Common myeloid progenitor, CD34-positive (primary cell): ENCODE results near the gene PGP.

Experiments
- CTCF ChIA-PET: fragments of 350-600 bp; sonication (Branson Sonifier 250); formaldehyde crosslinking; loops from one replicate; lab custom pipeline; 2021; ENCODE audit warnings: antibody characterized with exemption; lab: Charles Lee
- POLR2A ChIA-PET: fragments of 350-600 bp; sonication (Branson Sonifier 250); formaldehyde crosslinking; loops from one replicate; lab custom pipeline; 2021; ENCODE audit warnings: antibody characterized with exemption; lab: Charles Lee
- DNase-seq, 3 donors: peaks; one replicate each; pipeline versions ENCODE4 v3.0.0 to v3.0.0-alpha.2; 2013
- H3K27ac ChIP-seq, 2 experiments: 1 replicate in 1 of 2; 2 replicates in 1 of 2; pipeline ENCODE4 v1.7.0; 2013; ENCODE audit warnings: inconsistent platforms in 2 of 2, low read length in 2 of 2, mild to moderate bottlenecking in 2 of 2, low read depth in 1 of 2, moderate library complexity in 1 of 2; ENCODE audit not compliant: severe bottlenecking in 2 of 2, insufficient read depth in 1 of 2, poor library complexity in 1 of 2
- H3K27me3 ChIP-seq, 5 experiments: replicated peaks in 2 of 5; 1 replicate in 3 of 5; 2 replicates in 2 of 5; pipeline versions ENCODE4 v1.6.1 to v1.7.0; 2013; ENCODE audit warnings: low read length in 4 of 5, mild to moderate bottlenecking in 2 of 5, moderate library complexity in 2 of 5, inconsistent platforms in 1 of 5; ENCODE audit not compliant: insufficient read depth in 5 of 5, control insufficient read depth in 4 of 5
- H3K36me3 ChIP-seq, 4 experiments: 1 replicate in 2 of 4; 2 replicates in 2 of 4; pipeline versions ENCODE4 v1.6.1 to v1.7.0; 2013; ENCODE audit warnings: low read length in 3 of 4, control low read depth in 1 of 4, mild to moderate bottlenecking in 1 of 4; ENCODE audit not compliant: control insufficient read depth in 4 of 4, insufficient read depth in 4 of 4
- H3K4me1 ChIP-seq, 4 experiments: 1 replicate in 3 of 4; 2 replicates in 1 of 4; pipeline versions ENCODE4 v1.6.1 to v1.7.1; 2013; ENCODE audit warnings: low read length in 3 of 4, mild to moderate bottlenecking in 3 of 4, control low read depth in 1 of 4, inconsistent platforms in 1 of 4, moderate library complexity in 1 of 4; ENCODE audit not compliant: control insufficient read depth in 4 of 4, insufficient read depth in 4 of 4; ENCODE audit errors: control extremely low read depth in 1 of 4
- H3K4me3 ChIP-seq, 7 experiments: 1 replicate in 4 of 7; 2 replicates in 3 of 7; pipeline versions ENCODE4 v1.5.1 to v1.7.0; 2013; ENCODE audit warnings: mild to moderate bottlenecking in 7 of 7, low read length in 6 of 7, moderate library complexity in 6 of 7, inconsistent platforms in 2 of 7, low read depth in 2 of 7, control low read depth in 1 of 7; ENCODE audit not compliant: insufficient read depth in 4 of 7, control insufficient read depth in 1 of 7; ENCODE audit errors: extremely low read depth in 1 of 7
- H3K9me3 ChIP-seq, 5 experiments: 1 replicate in 4 of 5; 2 replicates in 1 of 5; pipeline versions ENCODE4 v1.6.1 to v1.7.1; 2013; ENCODE audit warnings: low read length in 4 of 5, mild to moderate bottlenecking in 2 of 5, inconsistent platforms in 1 of 5, low read depth in 1 of 5, moderate library complexity in 1 of 5; ENCODE audit not compliant: control insufficient read depth in 4 of 5, insufficient read depth in 2 of 5; ENCODE audit errors: control extremely low read depth in 1 of 5
- WGBS: methylation state at CpG from one replicate; pipeline ENCODE4 v1.1.5; 2013; ENCODE audit not compliant: insufficient coverage; 5-methylcytosine and 5-hydroxymethylcytosine counted together

PGP gene

DNA sequence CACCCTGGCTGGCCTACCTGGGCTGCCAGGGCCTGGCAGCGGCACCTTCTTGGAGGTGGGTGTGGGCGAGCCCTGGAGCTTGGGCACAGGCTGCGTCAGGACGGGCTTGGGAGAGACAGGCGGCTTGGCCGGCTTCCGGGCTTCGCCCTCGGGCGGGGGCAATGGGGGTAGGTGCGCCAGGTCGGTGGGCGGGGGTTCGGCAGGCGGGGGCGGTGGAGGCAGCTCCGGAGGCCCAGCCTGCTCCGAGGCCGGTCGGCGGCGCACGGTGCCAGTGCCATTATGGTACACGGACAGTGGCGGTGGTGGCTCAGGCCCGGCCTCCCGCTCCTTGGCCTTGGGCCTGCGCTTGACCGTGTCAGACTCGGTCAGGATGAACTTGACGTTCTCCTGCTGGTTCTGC, 35.1 kb downstream of the PGP start:
- WGBS: 98% methylated on average over 31 of the region's 31 CpGs
- no peaks in the 10 kb centered on the region for H3K4me1 ChIP-seq
- POLR2A ChIA-PET: no interaction called here
- no peak overlapping the region for H3K27ac ChIP-seq
- H3K9me3 ChIP-seq: no peaks in the 10 kb centered on the region
- DNase-seq: no peak
- H3K36me3 ChIP-seq: peaks cover 0 to 36% (median 24%) of the 10 kb centered on the region in 4 experiments
- H3K27me3 ChIP-seq: peaks cover 0 to 13% (median 0%) of the 10 kb centered on the region in 5 experiments
- no peak overlapping the region for H3K4me3 ChIP-seq
- CTCF ChIA-PET: no interaction called here

DNA sequence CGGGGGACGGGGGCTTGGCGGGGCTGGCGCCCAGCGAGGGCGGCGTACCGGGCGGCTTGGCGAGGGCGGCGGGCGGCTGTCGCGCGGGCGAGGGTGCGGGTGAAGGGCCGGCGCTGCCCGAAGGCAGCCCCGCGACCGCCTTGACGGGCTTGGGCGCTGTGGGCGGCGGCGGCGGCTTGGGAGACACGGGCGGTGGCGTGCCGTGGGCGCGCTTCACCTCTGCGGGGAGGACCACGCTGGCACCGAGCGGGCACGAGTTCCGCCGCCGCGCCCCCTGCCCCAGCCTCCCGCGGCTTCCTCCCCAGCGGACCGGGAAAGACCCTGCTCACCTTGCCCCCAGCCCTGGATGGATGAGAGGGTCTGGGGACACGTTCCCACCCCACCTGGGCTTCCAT, 35.5 kb downstream of the PGP start:
- Histone ChIP-seq H3K36me3 (peaks cover 2 to 41% (median 28%) of the 10 kb centered on the region in 4 experiments), H3K9me3 (no peaks in the 10 kb centered on the region), H3K27ac (no peak overlapping the region), H3K27me3 (peaks cover 0 to 13% (median 0%) of the 10 kb centered on the region in 5 experiments), H3K4me1 (no peaks in the 10 kb centered on the region), H3K4me3 (no peak overlapping the region)
- 25% methylated on average over 24 of the region's 50 CpGs for WGBS
- ChIA-PET POLR2A (no interaction called here), CTCF (no interaction called here)
- DNase-seq: no peak

- Histone ChIP-seq H3K4me1 (no peaks in the 10 kb centered on the region), H3K27ac (no peak overlapping the region), H3K27me3 (peaks cover 0 to 13% (median 0%) of the 10 kb centered on the region in 5 experiments), H3K4me3 (no peak overlapping the region), H3K36me3 (peaks cover 2 to 46% (median 30%) of the 10 kb centered on the region in 4 experiments), H3K9me3 (no peaks in the 10 kb centered on the region)
- CTCF ChIA-PET: interaction anchor here (0.8 to 1.2 kb wide), 2 partner anchors 13 to 16 kb away, joined by 3 read pairs; no protein-coding TSS in a partner anchor
- DNase-seq: peak; percentile 29 to 74 (median 62)
- WGBS: 46% methylated on average over 75 of the region's 106 CpGs
- POLR2A ChIA-PET: no interaction called here
Observed at GRCh38 chr16:2178321-2179106, 36.1 kb downstream of the PGP start.

DNA sequence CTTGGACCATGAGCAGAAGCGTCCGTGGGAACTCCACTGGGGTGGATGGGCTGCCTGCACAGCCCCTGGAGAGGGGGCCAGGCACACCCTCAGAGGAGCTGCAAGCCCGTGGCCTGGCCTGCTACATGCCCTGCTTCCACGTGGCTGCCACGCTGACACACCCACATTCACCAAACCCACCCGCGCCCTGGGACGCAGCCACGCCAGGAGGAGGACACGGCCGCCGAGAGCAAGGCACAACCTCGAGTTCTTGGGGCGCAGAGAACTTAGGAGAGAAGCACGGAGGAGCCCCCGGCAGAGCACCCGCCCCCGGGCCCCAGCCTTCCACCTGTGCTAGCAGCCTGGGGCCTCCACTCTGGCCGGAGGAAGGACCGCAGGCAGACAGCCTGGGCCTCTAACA, 37.1 kb downstream of the PGP start:
- Histone ChIP-seq H3K4me1 (no peaks in the 10 kb centered on the region), H3K4me3 (no peak overlapping the region), H3K36me3 (peaks cover 2 to 56% (median 34%) of the 10 kb centered on the region in 4 experiments), H3K27me3 (peaks cover 0 to 13% (median 0%) of the 10 kb centered on the region in 5 experiments), H3K9me3 (no peaks in the 10 kb centered on the region), H3K27ac (no peak overlapping the region)
- DNase-seq: no peak
- ChIA-PET POLR2A (no interaction called here), CTCF (interaction anchor here (0.8 to 1.2 kb wide), 2 partner anchors 14 to 17 kb away, joined by 3 read pairs; no protein-coding TSS in a partner anchor)
- over 99% methylated on average over 11 of the region's 20 CpGs for WGBS

- Histone ChIP-seq H3K36me3 (peaks cover 2 to 59% (median 35%) of the 10 kb centered on the region in 4 experiments), H3K4me3 (no peak overlapping the region), H3K4me1 (no peaks in the 10 kb centered on the region), H3K9me3 (no peaks in the 10 kb centered on the region), H3K27me3 (peaks cover 0 to 13% (median 0%) of the 10 kb centered on the region in 5 experiments), H3K27ac (no peak overlapping the region)
- DNase-seq: no peak
- POLR2A ChIA-PET: no interaction called here
- CTCF ChIA-PET: interaction anchor here (1.2 kb wide), 1 partner anchor 14 kb away, joined by 3 read pairs; no protein-coding TSS in a partner anchor
- WGBS: 90% methylated on average over 18 of the region's 18 CpGs
Observed at GRCh38 chr16:2177101-2177500, 37.5 kb downstream of the PGP start.

DNA sequence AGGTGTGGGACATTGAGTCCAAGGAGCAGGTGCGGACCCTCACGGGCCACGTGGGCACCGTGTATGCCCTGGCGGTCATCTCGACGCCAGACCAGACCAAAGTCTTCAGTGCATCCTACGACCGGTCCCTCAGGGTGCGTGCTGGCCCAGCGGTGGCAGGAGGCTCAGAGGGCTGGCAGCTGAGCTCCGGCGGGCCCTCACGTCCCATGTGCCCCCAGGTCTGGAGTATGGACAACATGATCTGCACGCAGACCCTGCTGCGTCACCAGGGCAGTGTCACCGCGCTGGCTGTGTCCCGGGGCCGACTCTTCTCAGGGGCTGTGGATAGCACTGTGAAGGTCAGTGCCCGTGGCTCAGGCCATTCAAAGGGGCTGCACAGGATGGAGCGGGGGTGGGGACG, 38.6 kb downstream of the PGP start:
- 96% methylated on average over 23 of the region's 23 CpGs for WGBS
- DNase-seq: no peak
- Histone ChIP-seq H3K4me3 (no peak overlapping the region), H3K9me3 (no peaks in the 10 kb centered on the region), H3K27ac (no peak overlapping the region), H3K4me1 (no peaks in the 10 kb centered on the region), H3K36me3 (peaks cover 2 to 70% (median 40%) of the 10 kb centered on the region in 4 experiments), H3K27me3 (peaks cover 0 to 13% (median 0%) of the 10 kb centered on the region in 5 experiments)
- ChIA-PET CTCF (no interaction called here), POLR2A (no interaction called here)

GRCh38 chr16:2175454-2175853, 39.2 kb downstream of the PGP start:
- CTCF ChIA-PET: no interaction called here
- WGBS: 96% methylated on average over 10 of the region's 10 CpGs
- no peak for DNase-seq
- H3K9me3 ChIP-seq: no peaks in the 10 kb centered on the region
- peaks cover 0 to 13% (median 0%) of the 10 kb centered on the region in 5 experiments for H3K27me3 ChIP-seq
- H3K36me3 ChIP-seq: peaks cover 2 to 74% (median 43%) of the 10 kb centered on the region in 4 experiments
- no peak overlapping the region for H3K4me3 ChIP-seq
- POLR2A ChIA-PET: no interaction called here
- no peaks in the 10 kb centered on the region for H3K4me1 ChIP-seq
- H3K27ac ChIP-seq: no peak overlapping the region
